ENCODE results near the gene EHD4.

EHD4 gene

GRCh38 chr15:41955100-41955499 is 17.3 kb downstream of the EHD4 start:
- no peak for DNase-seq

- DNase-seq: no peak
Measured at GRCh38 chr15:41954036-41954435, 18.3 kb downstream of the EHD4 start.

- DNase-seq: no peak
Measured at GRCh38 chr15:41952013-41952563, 20.3 kb downstream of the EHD4 start.

GRCh38 chr15:41951571-41951970 is 20.8 kb downstream of the EHD4 start:
- DNase-seq: no peak

DNA sequence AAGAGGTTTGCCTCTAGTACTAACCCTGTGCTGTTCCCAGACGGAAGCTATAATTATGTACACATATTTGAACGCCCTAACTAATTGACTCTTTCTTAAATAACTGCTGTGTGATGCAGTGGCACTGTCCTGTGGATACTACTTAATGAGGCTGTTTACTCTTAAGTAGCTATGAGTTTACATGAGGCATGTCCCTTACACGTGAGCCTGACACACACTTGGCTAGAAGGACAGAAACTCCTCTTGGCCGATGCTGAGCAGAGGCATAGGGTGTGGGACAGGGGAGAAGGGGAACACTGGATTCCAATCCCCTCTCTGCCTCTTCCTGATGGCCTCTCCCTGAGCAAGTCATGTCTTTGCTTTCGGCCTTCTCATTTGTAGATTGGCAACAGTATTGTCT is 21.9 kb downstream of the EHD4 start:
- no peak for DNase-seq

GRCh38 chr15:41950127-41950483 is 22.3 kb downstream of the EHD4 start:
- no peak for DNase-seq

DNA sequence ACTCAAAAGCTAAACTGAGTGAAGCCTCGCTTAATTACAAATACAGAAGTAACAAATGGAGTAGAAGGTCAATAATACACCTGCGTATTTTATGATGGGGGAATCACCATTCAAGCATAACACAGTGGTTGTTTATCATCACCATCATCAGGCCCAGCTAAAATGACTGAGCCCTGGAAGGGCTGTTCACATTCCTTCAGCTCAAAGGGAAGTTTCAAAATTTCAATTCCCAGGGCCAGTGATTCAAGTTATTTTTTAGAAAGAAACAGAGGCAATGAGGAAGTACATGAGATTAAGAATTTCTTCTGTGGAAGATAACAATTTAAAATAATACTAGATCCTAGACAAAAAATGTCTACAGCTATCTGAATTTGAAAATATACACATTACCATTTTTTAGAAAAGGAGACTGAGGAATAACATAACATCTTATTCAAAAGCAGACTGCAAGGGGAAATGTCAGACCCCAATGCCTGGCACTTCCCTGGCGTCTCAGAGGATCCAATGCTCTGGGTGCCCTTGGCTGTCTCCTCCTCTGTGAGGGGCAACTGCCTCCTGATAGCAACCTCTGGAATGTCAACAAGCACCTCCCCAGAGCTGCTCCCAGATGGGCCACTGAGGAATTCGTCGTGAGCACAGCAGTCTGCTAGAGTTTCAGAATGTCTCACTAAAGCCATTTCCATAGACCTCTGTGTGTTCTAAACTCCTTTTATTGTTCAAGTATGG is 22.8 kb downstream of the EHD4 start:
- no peak for DNase-seq

DNA sequence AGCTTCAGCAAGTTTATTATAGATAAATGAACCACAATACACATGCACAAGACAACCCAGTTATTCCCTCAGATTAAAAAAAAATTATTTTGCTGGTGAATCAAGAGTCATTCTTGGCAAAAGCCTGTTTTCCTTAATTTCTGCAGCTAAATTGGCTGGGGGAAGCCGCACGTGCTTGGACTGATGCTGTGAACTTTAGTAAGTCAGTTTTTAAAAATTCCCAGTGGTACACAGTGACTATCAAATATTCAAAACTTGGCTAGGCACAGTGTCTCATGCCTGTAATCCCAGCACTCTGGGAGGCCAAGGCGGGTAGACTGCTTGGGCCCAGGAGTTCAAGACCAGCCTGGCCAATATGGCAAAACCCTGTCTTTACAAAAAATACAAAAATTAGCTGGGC is 23.9 kb downstream of the EHD4 start:
- DNase-seq: no peak

GRCh38 chr15:41946970-41947369 is 25.4 kb downstream of the EHD4 start:
- DNase-seq: no peak

DNA sequence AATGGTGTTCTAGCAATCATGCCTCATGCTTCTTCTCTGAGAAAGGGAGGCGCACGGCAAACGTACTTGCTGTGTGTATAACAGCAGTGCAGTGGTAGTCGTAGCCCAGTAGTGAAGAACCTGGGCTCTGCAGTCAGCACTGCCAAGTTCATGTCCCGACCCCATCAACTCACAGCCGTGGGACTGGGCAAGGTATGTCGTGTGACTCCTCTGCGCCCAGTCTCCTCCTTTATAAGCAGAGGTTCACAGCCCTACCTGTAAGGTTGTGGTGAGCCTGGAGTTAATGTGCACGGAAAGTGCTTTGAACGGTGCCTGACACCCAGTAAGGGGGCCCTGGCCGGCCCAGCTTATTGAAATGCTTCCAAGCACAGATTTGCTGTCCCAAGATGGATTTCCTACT is 26.6 kb downstream of the EHD4 start:
- no peak for DNase-seq

DNA sequence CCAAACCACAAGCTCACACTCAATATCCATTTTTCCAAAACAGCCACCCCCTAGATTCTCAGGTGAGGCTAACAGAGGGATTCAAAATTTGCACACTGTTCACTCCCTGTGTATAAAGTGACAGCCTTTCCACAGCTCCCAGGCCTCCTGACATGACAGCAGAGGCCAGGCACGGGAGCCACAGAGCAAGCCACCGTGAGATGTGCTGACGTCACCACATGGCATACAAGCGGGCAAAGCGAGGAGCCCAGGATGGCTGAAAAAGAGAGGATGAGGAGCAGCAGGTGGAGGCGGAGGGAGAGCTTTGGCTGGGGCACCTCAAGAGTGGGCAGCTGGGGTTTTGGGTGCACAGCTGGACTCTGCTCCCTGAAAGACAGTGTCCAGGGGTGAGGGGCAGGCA is 27.1 kb downstream of the EHD4 start:
- no peak for DNase-seq

GRCh38 chr15:41944313-41944940 is 27.9 kb downstream of the EHD4 start:
- no peak for DNase-seq

GRCh38 chr15:41943543-41944312 is 28.6 kb downstream of the EHD4 start:
- peak; percentile 57 for DNase-seq

DNA sequence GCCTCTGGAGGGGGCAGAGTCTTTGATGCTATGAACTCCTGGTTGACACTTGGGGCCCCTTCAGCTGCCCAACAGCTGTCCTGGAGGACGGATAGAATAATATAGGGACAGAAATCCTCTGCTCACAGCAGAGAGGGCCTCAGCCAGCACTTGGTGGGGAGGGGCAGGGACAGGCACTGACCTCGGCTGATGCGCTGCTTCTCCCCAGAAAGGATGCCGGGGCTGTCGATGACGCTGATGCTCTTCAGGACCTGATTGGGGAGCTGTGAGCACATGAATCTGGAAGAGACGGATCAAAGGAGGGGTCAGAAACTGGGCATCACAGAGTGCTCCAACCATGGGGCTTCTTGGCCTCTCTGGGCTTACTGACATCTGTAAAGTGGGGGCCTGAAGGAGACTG is 29.5 kb downstream of the EHD4 start:
- no peak for DNase-seq

DNA sequence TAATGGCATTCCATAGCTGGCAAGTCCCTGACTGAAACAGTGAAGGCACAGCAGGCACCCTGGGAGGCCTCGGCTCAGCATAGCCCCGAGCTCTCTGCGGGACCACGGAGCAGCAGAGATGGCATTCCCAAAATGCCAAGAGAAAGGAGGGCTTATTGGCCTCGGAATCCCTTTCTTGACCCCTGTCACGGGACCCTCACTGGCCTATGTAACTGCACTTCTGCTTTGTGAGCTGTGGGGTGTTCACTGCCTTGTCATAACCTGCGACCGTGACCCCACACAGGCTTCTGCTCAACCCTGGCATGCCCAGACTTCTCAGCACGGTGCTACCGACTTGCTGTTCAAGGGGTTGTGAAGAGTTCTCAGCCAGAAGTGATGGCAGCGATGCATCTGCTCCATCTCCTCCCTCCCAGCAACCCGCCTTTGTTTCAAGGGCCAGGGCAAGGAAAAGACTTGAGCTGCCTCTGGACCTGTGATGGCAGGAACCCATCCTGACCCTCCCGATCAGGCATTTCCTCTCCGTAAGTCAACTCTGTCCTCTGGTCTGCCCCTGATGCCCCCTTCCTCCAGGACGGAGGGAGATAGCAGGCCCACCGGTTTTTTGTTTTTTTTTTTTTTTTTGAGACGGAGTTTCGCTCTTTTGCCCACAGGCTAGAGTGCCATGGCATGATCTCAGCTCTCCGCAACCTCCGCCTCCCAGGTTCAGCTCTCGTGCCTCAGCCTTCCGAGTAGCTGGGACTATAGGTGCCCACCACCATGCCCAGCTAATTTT is 30.5 kb downstream of the EHD4 start:
- DNase-seq: peak; percentile 17

DNA sequence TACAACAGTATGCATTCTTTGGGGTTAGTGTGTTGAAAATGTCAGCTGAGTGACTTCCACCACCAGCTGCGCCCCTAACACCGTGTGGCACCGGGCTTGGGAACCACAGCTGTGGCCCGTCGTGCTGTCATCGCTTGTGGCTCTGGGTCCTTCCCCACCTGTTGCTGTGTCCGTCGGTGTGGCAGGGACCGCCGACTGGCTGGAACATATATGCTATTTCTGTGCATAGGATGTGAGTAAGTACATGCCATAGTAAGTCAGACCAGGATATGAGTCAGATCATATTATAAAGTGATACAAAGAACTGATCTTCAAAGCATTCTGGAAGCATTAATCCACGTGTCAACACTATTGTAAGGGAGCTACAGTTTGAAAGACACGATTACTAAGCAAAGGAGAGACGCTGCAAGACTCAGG is 31.9 kb downstream of the EHD4 start:
- no peak for DNase-seq

- DNase-seq: no peak
Measured at GRCh38 chr15:41939986-41940385, 32.4 kb downstream of the EHD4 start.

- DNase-seq: no peak
Measured at GRCh38 chr15:41937568-41937923, 34.8 kb downstream of the EHD4 start.

- DNase-seq: no peak
Measured at GRCh38 chr15:41936649-41937567, 35.4 kb downstream of the EHD4 start.

DNA sequence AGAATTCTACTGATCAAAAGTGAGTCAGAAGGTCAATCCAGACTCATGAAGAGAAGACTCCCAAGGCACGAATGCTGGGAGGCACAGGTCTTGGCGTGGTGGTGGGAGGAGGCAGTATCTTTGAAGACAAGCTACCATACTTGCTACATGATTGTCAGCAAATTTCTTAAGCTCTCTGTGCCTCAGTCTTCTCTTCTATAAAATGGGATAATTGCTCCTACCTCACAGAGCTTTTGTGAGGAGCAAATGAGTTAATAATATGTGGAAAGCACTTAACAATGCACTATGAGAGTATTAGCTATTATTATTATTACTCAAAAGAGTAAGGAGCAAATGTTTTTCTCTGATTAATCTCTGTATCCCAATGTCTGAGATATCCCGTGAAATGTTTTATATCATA is 36.2 kb downstream of the EHD4 start:
- DNase-seq: no peak

GRCh38 chr15:41935566-41936020 is 36.8 kb downstream of the EHD4 start:
- peak; percentile 4 for DNase-seq

GRCh38 chr15:41934843-41935242 is 37.5 kb downstream of the EHD4 start:
- no peak for DNase-seq

Measured in NCI-H2171 treated with DMSO at 0.1 percent for 48 hours (cell line).